Germinal center (tissue), 1 donor: ENCODE data around the gene ZKSCAN8.

Experiments used
- DNase-seq: peaks from one replicate; pipeline ENCODE4 v3.0.0; 2012; ENCODE audit warnings: mixed read lengths, low spot score

Gene ZKSCAN8

DNA sequence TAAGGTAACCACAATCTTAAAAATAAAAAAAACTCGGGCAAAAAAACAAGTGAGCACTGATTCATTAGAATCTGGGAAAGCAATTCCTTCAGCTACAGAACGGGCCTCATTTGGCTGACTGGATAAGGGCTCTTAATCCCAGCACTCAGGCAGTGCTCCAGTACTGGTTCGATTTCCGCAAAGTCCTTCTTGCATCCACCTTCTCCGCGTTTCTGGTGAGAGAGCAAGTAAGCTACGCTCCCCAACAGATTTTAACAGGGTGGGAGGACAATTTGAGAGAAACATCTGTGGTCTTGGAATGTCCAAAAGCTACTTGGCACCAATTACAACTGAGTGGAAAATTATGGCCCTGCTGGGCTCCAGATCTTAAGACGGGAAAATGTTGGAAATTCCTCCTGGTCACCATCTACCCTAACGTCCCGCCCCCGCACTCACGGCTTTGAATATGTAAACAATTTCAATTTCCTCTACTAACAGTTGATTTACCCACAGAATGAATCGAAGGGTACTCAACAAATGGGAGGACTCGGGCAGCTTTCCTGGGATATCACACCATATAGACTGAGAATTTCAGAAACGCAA lies 65.3 kb downstream of the ZKSCAN8 start:
- DNase-seq: no peak

- peak; percentile 36 for DNase-seq
Measured at GRCh38 chr6:28207510-28208110, 65.9 kb downstream of the ZKSCAN8 start.

DNA sequence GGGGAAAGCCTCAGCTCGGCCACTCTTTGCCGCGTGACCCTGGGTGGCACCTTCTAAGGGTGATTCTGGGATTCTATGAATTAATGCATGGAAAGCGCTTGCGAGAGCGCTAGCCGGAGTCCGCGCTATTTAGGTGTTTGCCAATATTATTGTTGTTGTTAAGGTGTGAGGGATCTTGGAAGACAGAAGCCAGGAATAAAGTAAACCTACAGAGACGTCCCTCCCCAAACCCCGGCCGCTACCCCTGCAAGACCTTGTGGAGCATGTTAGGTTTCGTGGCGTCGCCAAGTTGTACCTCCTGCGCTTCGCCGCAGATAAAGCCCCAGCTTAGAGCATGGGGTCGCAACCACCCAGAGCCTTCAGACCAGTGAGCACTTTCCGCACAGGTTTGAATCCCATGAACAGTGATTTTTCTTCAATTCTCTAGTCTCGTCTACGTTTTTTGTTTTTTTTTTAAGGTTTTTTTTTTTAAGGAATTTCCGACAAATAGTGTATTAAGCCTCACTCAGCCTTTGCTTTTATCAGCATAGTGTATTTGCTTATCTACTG lies 66.5 kb downstream of the ZKSCAN8 start:
- DNase-seq: no peak
